GM18519 (cell line): Measurements from ENCODE around the gene ZNF587B.
"Not testable (repeated sequence)": the region's sequence is repeated elsewhere in the genome, so short reads cannot be mapped to it uniquely, and the experiment has no call there.

Experiments used
- ATAC-seq: cut with Tn5 transposase; IDR thresholded peaks from one replicate; pipeline ENCODE4 v1.9.1; 2021; ENCODE audit warnings: mild to moderate bottlenecking, moderate library complexity; ENCODE audit not compliant: unreplicated experiment, low FRiP score

ZNF587B gene

GRCh38 chr19:57830071-57830602 is at the start of gene ZNF587B:
Gene ZNF587B, plus strand, starts transcription at chr19:57830299. Its CDS starts 230 bp downstream, at chr19:57830529.
- ATAC-seq: no peak

DNA sequence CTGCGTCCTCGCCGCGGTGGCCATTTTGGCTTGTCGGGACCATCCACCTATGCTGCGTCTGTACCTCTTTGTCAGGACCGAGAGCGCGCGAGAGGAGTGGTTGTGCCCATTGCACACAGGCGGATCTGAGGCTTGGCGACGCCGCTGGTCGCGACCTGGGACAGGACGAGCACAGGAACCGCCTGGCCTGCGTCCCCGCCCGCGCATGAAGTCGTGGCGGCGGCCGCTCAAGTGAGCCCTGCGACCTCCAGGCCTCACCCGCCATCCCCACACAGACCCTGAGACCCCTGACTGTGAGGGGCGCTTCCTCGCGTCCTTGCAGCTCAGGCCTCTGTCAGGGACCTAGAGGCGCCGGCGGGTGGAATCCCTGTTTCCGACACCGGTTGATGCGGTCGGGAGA is 43.8 kb upstream of the ZNF587B start:
- ATAC-seq: no peak

DNA sequence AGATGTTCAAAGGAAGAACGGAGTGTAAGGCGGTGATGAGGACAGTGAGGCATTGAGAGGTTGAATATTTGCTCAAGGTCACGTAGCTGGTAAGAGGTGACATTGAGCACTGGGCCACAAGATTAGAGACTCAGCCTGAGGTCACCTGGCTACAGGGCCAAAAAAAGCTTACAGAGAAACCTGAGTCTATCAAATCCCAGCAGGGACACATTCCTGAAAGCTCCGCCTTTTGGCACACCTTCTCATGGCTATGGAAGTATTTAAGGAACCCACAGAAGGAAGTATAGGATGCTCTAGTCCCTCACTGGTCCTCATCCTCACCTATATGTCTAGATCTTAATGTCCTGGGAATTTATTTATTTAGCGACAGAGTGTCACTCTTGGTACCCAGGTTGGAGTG is 43.2 kb upstream of the ZNF587B start:
- no peak for ATAC-seq

DNA sequence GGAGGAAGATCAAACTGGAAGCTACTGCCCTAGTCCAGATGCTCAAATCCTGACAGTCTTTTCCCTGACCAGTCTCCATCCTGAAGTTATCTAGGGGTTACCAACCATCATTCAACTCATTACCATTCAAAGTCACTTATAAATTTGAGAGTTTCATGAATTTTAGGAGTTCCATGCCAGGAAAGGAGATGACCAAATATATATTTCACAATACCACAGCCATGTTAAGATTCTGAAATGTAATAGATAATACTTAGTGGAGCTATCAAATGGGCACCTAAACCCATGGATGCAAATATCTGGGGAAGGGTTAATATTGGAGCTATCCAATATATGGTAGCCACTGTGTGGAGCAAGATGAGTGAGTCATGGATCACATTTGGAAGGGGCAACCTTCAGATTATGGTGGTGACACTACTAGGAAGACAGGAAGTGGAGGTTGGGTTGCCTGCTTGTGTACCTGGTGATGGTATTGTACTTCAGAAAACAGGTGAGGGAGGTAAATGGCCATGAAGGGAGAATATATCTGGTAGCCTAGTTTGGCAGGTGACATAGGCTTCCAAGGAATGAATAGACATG is 41.9 kb upstream of the ZNF587B start:
- no peak for ATAC-seq

- ATAC-seq: no peak
These were observed 40.8 kb upstream of the ZNF587B start for GRCh38 chr19:57789288-57789687.

DNA sequence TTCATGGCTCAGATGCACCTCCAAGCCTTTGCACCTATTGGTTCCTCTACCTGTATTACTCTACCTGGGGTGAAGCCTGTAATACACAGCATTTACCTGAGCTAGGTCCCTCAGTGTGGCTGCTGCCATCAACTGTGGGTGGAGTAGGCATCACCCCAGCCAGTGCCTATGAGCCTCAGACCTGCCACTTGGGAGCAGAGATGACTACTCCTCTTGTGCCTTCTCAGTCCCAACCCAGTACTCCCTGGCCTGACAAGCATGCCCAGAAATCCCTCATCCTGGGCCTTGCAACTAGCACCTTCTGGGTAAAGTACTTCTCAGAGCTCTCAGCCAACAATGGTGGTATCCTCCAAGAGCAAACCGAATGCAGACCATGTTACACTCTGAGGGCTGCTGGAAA is 33.5 kb upstream of the ZNF587B start:
- not testable (repeated sequence) for ATAC-seq

- ATAC-seq: no peak
These were observed 29.4 kb upstream of the ZNF587B start for GRCh38 chr19:57800696-57801095.

GRCh38 chr19:57802269-57802668 is 27.8 kb upstream of the ZNF587B start:
- no peak for ATAC-seq

DNA sequence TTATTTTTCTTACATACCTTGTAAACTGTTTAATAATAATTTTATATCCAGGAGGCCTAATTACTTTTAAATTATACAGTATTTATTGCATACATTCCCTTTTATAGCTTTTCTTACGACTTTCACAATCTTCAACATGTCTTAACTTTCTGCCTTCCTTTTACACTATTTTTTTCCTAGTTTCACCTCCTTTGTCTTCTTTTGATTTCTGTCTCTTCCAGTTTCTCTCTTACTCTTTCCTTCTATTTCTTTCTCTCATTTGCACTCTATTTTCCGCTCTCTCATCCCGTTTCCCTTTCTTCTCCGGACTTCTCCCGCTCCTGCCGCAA is 26.9 kb upstream of the ZNF587B start:
- no peak for ATAC-seq

- no peak for ATAC-seq
These were observed 26.3 kb upstream of the ZNF587B start for GRCh38 chr19:57803594-57804325.

DNA sequence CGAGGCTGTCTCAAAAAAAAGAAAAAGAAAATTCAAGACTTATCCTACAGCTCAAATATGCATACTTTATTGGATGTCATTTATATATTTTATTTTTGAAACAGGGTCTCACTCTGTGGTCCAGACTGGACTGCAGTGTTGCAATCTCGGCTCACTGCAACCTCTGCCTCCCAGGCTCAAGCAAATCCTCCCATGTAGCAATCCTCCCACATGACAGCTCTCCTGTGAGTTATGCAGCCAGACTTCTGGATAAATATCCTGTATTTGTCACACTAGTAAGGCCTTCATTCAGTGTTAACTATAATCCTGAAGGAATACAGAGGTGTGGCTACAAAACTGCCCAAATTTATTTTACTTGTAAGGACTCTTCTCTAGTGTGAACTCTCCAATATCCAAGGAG is 22.6 kb upstream of the ZNF587B start:
- ATAC-seq: no peak

DNA sequence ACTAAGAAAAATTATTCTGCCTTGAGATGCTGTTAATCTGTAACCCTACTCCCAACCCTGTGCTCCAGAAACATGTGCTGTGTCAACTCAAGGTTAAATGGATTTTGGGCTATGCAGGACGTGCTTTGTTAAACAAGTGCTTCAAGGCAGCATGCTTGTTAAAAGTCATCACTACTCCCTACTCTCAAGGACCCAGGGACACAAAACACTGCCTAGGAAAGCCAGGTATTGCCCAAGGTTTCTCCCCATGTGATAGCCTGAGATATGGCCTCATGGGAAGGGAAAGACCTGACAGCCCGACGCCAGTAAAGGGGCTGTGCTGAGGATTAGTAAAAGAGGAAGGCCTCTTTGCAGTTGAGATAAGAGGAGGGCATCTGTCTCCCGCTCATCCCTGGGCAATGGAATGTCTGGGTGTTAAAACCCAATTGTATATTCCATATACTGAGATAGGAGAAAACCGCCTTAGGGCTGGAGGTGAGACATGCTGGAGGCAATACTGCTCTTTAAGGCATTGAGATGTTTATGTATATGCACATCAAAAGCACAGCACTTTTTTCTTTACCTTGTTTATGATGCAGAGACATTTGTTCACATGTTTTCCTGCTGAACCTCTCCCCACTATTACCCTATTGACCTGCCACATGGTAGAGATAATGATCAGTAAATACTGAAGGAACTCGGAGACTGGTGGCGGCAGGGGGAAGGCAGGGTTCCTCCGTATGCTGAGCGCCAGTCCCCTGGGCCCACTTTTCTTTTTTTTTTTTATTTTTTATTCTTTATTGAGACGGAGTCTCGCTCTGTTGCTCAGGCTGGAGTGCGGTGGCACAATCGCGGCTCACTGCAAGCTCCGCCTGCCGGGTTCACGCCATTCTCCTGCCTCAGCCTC is 19.4 kb upstream of the ZNF587B start:
- not testable (repeated sequence) for ATAC-seq

GRCh38 chr19:57812226-57812625 is 17.9 kb upstream of the ZNF587B start:
- ATAC-seq: no peak

GRCh38 chr19:57812975-57813820 is 16.9 kb upstream of the ZNF587B start:
- ATAC-seq: not testable (repeated sequence)

DNA sequence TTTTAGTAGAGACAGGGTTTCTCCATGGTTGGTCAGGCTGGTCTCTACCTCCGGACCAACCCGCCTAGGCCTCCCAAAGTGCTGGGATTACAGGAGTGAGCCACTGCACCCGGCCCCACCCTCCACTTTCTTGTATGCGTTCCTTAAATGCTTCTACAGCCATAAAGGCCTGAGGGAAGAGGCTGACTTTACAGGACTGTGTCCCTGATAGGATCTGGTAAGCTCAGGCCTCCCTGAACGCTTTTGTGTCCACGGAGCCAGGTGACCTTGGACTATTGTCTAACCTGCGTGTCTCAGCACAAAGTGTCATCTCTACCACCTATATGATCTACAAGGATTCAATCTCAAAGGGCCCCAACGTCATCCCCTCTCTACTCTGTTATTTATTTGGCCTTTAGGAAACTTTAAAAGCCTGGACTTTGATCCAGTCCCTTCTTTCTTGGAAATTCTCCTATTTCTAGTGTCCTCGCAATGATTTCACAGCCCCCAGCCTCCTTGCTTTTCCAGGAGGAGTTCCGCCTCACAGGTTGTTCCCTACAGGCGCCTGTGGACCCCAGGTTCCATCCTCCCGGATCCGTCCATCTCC is 16.1 kb upstream of the ZNF587B start:
- no peak for ATAC-seq

- ATAC-seq: peak; percentile 73
These were observed 15.4 kb upstream of the ZNF587B start, which contains the start of gene ZNF552 for GRCh38 chr19:57814505-57815246. Gene ZNF552, minus strand, starts transcription at chr19:57814913. Its CDS starts 170 bp downstream, at chr19:57814743.

DNA sequence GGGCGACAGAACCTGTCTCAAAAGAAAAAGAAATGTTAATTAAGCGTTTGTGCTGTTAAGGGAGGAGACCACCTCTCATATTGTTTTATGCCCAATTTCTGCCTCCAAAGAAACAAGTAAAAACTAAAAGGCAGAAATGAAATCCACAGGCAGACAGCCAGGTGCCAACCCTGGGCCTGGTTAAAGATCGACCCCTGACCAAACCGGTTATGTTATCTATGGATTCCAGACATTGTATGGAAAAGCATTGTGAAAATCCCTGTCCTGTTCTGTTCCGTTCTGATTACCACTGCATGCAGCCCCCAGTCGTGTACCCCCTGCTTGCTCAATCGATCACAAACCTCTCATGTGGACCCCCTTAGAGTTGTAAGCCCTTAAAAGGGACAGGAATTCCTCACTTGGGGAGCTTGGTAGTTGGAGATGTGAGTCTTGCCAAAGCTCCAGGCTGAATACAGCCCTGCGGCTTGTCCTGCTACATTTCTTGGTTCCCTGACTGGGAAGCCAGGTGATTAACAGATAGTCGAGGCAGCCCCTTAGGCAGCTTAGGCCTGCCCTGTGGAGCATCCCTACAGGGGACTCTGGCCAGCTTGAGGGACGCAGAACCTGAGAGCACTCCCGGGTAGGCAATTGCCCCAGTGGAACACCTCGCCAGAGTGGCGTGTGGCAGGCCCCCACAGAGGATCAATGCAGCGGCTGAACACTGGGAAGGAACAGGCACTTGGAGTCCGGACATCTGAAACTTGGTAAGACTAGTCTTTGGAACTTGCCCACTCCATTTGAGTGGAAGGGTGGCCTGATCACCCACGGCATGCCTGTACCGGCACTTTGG is 14.6 kb upstream of the ZNF587B start:
- no peak for ATAC-seq

- ATAC-seq: no peak
These were observed 13.4 kb upstream of the ZNF587B start for GRCh38 chr19:57816652-57817051.
